Dermis microvascular lymphatic vessel endothelial cell (primary cell): ENCODE measurements around the gene AIMP1. TPM values are rescaled to one million over a fixed set of nuclear protein-coding genes. Genes with fewer than 3 reads are reported as not detected.
"Not testable (repeated sequence)": the region's sequence is repeated elsewhere in the genome, so short reads cannot be mapped to it uniquely, and the experiment has no call there.

Source experiments
- DNase-seq, 2 donors: peaks; one replicate each; pipeline versions ENCODE4 v3.0.0 to v3.0.0-alpha.2; 2010; ENCODE audit warnings: low read depth in 2 of 2
- total RNA-seq: library from RNA; depleted of rRNA; stranded (reverse); fragments of >200 nt; gene quantifications from 2 replicates; pipeline ENCODE4 v1.2.1, GENCODE V29; 2014

Gene AIMP1
- total RNA-seq, 1 donor from 2014 or later, result 12.2 TPM

DNA sequence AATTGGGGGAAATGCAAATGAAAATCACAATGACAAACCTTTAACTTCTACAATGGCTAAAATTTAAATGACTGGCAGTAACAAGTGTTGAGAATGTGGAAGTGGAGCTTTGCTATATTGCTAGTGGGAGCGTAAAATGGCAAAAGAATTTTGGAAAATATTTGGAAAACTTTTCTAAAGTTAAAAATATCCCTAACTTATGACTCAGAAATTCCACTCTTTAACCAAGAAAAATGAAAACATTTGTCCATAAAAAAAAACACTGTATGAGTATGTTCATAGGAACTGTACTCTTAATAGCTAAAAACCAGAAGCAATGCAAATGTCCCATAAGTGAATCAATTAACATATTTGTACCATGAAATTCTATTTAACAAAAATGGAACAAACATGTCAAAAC lies 4.0 kb upstream of the AIMP1 start:
- no peak for DNase-seq

DNA sequence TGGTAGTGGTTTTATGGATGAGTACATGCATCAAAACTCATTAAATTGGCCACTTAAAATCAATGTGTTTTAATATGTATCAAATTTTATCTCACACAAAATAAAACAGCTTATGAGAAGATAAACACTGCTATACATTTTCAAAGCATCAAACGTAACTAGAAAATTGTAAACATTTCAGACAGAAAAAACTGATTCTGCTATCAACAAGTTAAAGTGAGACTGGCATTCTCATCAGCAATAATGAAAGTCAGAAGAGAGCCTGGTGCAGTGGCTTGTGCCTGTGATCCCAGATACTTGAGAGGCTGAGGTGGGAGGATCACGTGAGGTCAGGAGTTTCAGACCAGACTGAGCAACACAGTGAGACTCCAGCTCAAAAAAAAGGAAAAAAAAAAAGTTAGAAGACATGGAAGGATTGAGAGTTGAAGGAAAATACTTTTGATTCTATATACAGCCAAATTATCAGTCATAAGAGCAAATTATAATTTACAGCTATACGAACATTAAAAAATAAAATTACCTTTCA lies 3.3 kb upstream of the AIMP1 start:
- DNase-seq, result no peak

DNA sequence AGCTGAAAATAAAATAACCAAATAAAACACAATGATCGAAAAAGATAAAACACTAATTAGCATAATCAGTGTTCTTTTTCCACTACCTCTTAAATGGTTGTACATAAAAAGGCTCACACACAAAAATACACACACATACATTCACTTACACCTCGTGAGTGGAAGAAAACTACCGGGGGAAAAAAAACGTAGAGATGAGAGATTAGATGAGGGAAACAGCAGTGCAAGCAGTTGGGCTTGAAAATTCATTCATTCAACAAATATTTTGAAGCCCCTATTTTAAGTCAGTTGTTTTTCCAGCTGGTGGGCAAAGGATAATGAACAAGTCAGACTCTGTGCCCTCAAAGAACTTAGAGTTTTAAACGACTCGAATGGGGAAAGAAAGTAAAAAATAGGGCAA lies 1.4 kb upstream of the AIMP1 start:
- DNase-seq, result no peak

DNA sequence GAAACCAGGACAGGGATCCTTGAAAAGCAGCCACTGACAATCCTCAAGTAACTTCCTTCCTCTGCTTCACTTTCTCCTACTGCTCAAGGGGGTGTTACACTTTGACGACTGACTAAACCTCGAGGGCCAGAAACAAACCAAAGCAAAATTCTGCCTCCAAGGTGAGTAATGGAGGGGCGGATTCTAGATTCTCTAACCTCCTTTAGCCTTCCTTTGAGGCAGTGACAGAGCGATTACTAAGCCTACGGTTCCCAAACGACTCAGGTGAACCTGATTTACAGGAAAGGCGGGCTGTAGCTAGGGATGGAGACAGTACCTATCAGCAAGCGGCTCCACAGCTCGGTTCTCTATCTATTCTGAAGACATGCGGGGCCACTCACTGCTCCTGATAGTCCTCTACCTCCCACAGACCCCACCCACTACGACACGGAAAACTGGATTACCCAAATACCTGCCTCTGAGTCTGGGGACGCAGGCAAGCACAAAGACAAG lies 828 bp upstream of the AIMP1 start:
- DNase-seq, result peak; percentile 6 to 34

- peak; percentile 10 to 25 for DNase-seq
These were observed 541 bp downstream of the AIMP1 start for GRCh38 chr4:106316773-106317409.

- no peak for DNase-seq
These were observed 1.5 kb downstream of the AIMP1 start for GRCh38 chr4:106317815-106318214.

DNA sequence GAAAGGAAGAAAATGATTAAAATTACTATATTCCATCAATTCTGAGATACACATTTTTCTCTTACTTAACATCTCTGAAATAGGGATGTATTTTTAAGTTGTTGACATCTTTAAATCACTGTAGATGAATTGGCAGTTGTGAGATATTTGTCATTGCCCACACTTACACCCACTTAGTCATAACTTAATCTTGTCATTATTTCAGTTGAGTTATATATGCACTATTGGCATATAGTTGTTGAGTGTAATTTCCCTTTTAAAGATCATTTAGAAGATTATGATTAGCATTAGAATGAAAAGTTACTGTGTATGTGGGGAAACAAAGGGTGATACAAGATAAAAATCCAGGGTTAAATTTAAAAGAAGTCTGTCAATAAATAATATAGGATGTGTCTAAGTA lies 2.2 kb downstream of the AIMP1 start:
- no peak for DNase-seq

DNA sequence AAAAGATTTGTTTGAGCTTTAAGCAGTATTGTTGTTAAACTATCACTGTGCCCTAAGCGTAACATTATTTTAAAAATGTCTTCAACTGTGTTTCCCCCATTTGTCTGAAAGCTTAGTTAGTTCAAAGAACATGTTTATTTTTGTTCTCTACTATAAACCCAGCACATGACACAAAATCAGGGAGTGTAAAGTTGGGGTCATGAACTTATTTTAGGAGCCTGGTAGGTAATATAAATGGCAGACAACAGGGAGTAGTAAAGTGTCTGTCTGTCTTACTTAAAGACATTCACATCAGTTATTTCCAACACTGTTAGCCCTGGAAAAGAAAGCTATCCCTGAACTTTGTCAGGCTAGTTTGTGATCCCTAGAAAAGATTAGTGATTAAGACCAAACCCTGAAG lies 3.9 kb downstream of the AIMP1 start:
- no peak for DNase-seq

DNA sequence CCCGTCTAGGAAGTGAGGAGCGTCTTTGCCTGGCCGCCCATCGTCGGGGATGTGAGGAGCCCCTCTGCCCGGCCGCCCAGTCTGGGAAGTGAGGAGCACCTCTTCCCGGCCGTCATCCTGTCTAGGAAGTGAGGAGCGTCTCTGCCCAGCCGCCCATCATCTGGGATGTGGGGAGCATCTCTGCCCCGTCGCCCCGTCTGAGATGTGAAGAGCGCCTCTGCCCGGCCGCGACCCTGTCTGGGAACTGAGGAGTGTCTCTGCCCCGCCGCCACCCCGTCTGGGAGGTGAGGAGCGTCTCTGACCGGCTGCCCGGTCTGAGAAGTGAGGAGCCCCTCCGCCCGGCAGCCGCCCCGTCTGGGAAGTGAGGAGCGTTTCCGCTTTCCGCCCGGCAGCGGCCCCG lies 4.8 kb downstream of the AIMP1 start:
- DNase-seq, result not testable (repeated sequence)

GRCh38 chr4:106321814-106322213 lies 5.5 kb downstream of the AIMP1 start:
- DNase-seq, result not testable (repeated sequence)

GRCh38 chr4:106323119-106323518 lies 6.8 kb downstream of the AIMP1 start:
- DNase-seq, result no peak

DNA sequence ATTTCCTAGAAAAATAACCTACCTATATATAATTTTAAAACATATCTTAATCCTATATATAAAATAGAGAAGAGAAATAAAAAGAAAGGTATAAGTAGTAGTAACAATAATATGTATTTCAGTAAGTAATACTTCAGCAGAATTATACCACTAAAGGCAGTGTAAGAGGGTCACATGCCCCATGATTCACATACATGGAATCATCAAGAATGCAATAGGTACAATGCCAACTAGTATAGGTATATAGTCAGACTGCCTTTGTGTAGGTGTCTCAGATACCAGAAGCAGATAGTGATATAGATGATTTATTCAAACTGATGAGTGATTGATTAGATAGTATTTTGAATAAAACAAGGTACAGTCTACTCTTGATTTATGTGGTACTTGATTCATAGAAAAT lies 9.4 kb downstream of the AIMP1 start:
- DNase-seq, result peak in 1 of 2 donors; percentile 37

DNA sequence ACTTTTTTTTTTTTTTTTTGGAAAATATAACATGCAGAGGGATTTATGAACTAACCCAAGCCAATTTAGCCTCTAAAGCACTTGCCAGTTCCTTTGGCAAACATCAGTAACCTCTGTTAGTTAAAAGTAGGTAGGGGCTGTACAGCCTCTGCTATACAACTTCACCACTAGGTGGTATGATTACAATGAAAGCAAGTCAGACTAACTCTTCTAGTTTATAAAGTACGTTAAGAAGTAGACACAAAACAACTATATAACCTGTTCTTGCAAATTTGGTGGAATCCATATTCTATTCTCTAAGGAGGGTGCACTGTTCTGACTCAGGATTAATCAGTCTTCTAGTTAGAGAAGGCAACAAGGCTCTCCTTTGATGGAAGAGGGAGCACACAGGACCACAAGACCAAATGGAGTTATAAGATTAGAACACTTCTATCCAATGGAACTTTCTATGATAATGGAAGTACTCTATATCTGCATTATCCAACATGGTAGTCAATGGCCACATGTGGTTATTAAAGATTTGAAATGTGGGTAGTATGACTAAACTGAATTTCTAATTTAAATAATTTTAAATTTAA lies 12.8 kb downstream of the AIMP1 start:
- DNase-seq, result peak; percentile 34 to 54

DNA sequence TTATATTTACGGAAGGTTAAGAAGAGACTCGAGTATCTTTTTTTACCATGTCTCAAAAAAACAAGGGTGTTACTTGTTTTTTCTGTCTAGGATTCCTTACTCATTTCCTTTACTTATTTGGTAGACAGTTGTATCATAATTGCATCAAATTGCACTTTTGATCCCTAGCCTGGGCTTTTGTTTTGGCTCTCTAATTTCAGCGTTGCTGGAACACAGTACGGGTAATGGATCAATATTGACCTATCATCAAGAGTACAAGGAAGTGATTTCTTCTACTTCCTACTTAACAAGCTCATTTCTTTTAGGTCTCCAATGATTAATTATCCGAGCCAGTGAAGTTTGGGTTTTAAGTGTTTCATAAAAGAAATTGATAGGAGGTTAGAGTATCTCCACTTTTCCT lies 16.8 kb downstream of the AIMP1 start:
- DNase-seq, result peak in 1 of 2 donors; percentile 48

DNA sequence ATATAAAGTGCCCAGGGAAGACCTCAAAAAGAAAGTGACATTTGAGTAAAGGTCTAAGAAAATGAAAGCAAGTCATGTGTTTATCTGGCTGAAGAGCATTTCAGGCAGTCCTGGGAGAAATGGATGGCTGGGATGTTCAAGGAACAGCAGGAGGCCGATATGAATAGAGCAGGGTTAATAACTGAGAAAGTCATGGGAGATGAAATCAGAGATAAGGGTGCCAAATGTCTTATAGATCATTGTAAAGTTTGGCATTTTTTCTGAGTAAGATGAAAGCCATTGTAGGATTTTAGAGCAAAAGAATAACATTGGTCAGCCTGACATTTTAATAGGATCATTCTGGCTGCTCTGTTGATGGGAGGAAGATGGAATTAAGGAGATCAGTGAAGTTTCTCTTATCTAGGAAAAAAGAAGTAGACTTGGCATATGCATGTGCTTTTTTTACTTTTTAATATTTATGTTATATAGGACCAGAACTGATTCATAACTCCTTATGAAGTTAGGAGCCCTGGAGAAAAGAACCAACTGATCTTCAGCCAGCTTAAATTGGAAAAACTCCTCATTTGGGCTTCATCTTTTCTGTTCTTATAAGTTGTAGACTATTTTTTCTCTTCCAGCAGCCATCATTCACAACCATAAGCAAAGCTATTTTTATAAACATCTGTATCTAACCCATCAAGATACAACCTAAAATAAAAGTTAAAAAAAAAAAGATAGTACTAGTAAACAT lies 18.6 kb downstream of the AIMP1 start:
- no peak for DNase-seq

DNA sequence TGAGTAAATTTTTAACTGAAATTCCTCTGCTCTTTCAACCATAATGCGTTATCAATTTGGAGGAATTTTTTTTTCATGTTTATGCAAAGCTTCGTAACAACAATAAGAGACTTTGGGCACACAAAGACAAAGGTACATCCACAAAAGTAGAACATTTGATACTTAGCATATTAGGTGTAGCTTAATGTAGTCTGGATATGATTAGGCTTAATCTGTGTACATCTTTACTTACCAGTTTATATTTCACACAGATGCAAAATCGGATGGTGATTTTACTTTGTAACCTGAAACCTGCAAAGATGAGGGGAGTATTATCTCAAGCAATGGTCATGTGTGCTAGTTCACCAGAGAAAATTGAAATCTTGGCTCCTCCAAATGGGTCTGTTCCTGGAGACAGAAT lies 20.3 kb downstream of the AIMP1 start:
- no peak for DNase-seq

- DNase-seq, result no peak
These were observed 21.6 kb downstream of the AIMP1 start for GRCh38 chr4:106337916-106338315.

DNA sequence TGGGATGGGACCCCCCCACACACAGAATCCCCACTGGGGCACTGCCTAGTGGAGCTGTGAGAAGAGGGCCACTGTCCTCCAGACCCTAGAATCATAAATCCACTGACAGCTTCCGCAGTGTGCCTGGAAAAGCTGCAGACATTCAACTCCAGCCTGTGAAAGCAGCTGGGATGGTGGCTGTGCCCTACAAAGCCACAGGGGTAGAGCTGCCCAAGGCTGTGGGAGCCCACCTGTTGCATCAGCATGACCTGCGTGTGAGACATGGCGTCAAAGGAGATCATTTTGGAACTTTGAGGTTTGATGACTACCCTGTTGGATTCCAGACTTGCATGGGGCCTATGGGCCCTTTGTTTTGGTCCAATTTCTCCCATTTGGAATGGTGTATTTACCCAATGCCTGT lies 22.3 kb downstream of the AIMP1 start:
- no peak for DNase-seq

DNA sequence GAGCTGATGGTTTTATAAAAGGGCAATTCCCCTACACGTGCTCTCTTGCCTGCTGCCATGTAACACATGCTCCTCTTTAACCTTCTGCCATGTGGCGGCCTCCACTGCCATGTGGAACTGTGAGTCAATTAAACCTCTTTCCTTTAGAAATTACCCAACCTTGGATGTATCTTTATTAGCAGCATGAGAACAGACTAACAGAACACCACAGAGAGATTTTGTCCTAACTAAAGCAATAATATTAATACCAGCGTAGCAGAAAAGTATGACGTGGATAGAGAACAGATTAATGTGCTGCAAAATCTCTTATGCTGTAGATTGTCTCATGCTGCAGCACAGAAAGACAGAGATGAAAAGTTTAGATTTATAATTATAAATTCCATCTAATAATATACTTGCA lies 23.1 kb downstream of the AIMP1 start:
- DNase-seq, result no peak

DNA sequence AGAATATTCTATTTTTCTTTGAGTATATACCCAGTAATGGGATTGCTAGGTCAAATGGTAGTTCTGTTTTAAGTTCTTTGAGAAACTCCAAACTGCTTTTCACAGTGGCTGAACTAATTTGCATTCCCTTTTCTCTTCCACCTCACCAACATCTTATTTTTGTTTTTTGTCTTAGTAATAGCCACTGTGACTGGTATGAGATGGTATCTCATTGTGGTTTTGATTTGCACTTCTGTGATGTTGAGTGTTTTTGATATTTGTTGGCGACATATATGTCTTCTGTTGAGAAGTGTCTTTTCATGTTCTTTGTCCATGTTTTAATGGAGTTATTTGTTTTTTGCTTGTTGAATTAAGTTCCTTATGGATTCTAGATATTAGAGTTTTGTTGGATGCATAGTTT lies 24.4 kb downstream of the AIMP1 start:
- no peak for DNase-seq

DNA sequence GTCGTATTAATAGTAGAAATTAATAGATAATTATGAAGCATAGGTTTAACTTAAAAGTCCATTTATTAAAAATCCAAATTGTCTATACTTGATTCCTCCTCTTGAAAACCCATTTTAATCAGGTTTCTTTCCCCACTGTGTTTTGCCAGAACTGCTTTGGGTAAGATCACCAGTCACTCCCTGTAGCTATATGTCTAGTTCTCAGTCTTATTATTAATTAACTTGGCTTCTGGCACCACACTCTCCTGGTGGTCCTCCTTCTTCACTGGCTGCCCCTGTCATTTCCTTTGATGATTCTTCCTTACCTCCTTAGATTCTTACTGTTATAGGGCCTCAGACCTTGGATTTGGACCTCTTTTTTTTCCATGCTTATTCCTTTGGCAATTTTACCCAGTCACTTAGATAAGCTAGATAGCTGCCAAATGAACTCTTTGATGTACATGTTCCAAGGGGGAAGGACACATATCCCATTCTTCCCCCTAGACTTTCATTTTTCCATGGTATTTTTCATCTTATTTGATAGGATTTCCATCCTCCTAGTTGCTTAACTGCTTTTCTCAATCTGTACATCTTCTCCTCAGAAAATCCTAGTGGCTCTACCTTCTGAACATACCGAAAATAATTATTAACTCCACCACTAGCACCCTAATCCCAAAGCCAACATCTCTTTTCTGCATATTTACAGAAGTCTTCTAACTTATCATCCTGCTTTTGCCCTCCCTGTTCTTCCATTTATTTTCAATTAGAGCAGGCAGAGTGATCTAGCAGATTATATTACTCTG lies 27.7 kb downstream of the AIMP1 start:
- DNase-seq, result no peak

DNA sequence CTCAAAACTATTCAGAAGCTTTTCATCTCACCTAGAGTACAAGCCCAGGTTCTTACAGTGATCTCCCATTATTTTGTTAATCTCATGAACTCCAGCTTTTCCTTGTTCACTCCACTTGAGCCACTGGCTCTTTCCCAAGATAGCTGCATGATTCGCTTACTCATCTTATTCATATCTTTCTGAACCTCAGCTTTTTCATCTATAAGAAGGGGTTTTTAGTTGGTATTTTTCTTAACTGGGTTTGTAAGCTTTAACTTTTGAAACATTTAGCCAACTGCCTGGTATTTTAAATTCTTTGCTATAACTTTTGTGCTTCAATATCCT lies 28.3 kb downstream of the AIMP1 start:
- no peak for DNase-seq
